K562 (cell line): ENCODE results near the gene CEMP1. TPM values are rescaled to one million over a fixed set of nuclear protein-coding genes. Genes with fewer than 3 reads are reported as not detected.

Experiments
- ATF3 ChIP-seq, 2 experiments: fragments of 450-650 bp in 1 of 2; sonication (generic) in 1 of 2; formaldehyde crosslinking in 1 of 2; IDR thresholded peaks in 1 of 2; conservative IDR thresholded peaks in 1 of 2; 2 replicates each; pipeline versions ENCODE4 v1.6.1 to v1.8.1; 2016 to 2023; ENCODE audit warnings: mild to moderate bottlenecking in 2 of 2, moderate library complexity in 2 of 2, inconsistent platforms in 1 of 2, missing genetic modification reagents in 1 of 2
- CREB5 ChIP-seq: fragments of 250-450 bp; sonication (Bioruptor Pico); IDR thresholded peaks from 2 replicates; pipeline ENCODE4 v1.5.0; 2020; ENCODE audit warnings: mild to moderate bottlenecking
- FOXA3 ChIP-seq, 2 experiments: fragments of 450-650 bp in 1 of 2; sonication (generic) in 1 of 2; formaldehyde crosslinking; IDR thresholded peaks in 1 of 2; conservative IDR thresholded peaks in 1 of 2; 2 replicates each; pipeline versions ENCODE4 v1.4.0 to v1.8.0; 2020 to 2022; ENCODE audit warnings: mild to moderate bottlenecking in 2 of 2, missing genetic modification reagents in 1 of 2
- HNRNPH1 ChIP-seq: fragments of 200-400 bp; formaldehyde crosslinking; optimal IDR thresholded peaks from 2 replicates; pipeline ENCODE3; 2017; ENCODE audit warnings: low read depth, mild to moderate bottlenecking, low read length, moderate library complexity
- HOXB6 ChIP-seq: fragments of 250-450 bp; sonication (Bioruptor Pico); IDR thresholded peaks from 2 replicates; pipeline ENCODE4 v1.5.1; 2022; ENCODE audit warnings: mild to moderate bottlenecking, borderline replicate concordance
- ILF3 ChIP-seq: fragments of 450-650 bp; IDR thresholded peaks from 2 replicates; pipeline ENCODE4 v1.6.1; 2018; ENCODE audit warnings: antibody characterized with exemption, mild to moderate bottlenecking, moderate library complexity, borderline replicate concordance
- MYNN ChIP-seq, 2 experiments: sonication (generic); formaldehyde crosslinking in 1 of 2; IDR thresholded peaks; 2 replicates each; pipeline versions ENCODE4 v1.5.0 to v1.6.1; 2016 to 2020; ENCODE audit warnings: antibody characterized with exemption in 1 of 2, missing genetic modification reagents in 1 of 2
- NBN ChIP-seq: fragments of 450-650 bp; IDR thresholded peaks from 2 replicates; pipeline ENCODE4 v1.6.1; 2016; ENCODE audit warnings: low read depth, mild to moderate bottlenecking
- PTRF ChIP-seq: fragments of 450-650 bp; IDR thresholded peaks from 2 replicates; pipeline ENCODE4 v1.6.1; 2016; ENCODE audit warnings: mild to moderate bottlenecking, missing genetic modification characterization, missing compliant biosample characterization
- SIN3B ChIP-seq: fragments of 450-650 bp; IDR thresholded peaks from 2 replicates; pipeline ENCODE4 v1.6.1; 2017; ENCODE audit warnings: low read depth, mild to moderate bottlenecking, moderate library complexity
- TAL1 ChIP-seq: fragments of 450-650 bp; IDR thresholded peaks from 2 replicates; pipeline ENCODE4 v1.6.1; 2016; ENCODE audit warnings: mild to moderate bottlenecking
- ZFP36 ChIP-seq: fragments of 150-350 bp; IDR thresholded peaks from 2 replicates; pipeline ENCODE4 v1.6.1; 2018; ENCODE audit warnings: low read length, low read depth; ENCODE audit not compliant: partially characterized antibody
- ZFX ChIP-seq: sonication (generic); formaldehyde crosslinking; IDR thresholded peaks from 2 replicates; pipeline ENCODE4 v1.8.0; 2022; ENCODE audit warnings: mild to moderate bottlenecking, missing genetic modification reagents, moderate library complexity
- ZNF121 ChIP-seq: sonication (generic); formaldehyde crosslinking; conservative IDR thresholded peaks from 2 replicates; pipeline ENCODE4 v1.8.0; 2022; ENCODE audit warnings: missing genetic modification reagents
- ZNF347 ChIP-seq: fragments of 450-650 bp; formaldehyde crosslinking; IDR thresholded peaks from 2 replicates; pipeline ENCODE4 v1.4.0; 2020; ENCODE audit warnings: low read depth, mild to moderate bottlenecking, moderate library complexity
- ZNF445 ChIP-seq: fragments of 250-450 bp; sonication (Bioruptor Pico); IDR thresholded peaks from 2 replicates; pipeline ENCODE4 v1.4.0; 2020; ENCODE audit warnings: low read depth, mild to moderate bottlenecking, moderate library complexity
- ZNF76 ChIP-seq: fragments of 250-450 bp; sonication (Bioruptor Pico); IDR thresholded peaks from 2 replicates; pipeline ENCODE4 v1.4.0; 2020; ENCODE audit warnings: mild to moderate bottlenecking, moderate library complexity, borderline replicate concordance
- ZNF766 ChIP-seq: fragments of 200-800 bp; sonication (Bioruptor generic); conservative IDR thresholded peaks from 2 replicates; pipeline ENCODE4 v1.6.1; 2016; ENCODE audit warnings: missing genetic modification characterization, missing compliant biosample characterization
- ZNF79 ChIP-seq: fragments of 250-450 bp; sonication (Bioruptor Pico); IDR thresholded peaks from 2 replicates; pipeline ENCODE4 v1.4.0; 2020; ENCODE audit warnings: low read depth, mild to moderate bottlenecking, moderate library complexity
- polyA plus RNA-seq, 8 experiments: library from polyadenylated mRNA; depleted of rRNA in 4 of 8; stranded (reverse) in 5 of 8; unstranded in 3 of 8; fragments of >200 nt; fragmentation: Nextera tagmentation in 2 of 8; fragmentation: Illumina TruSeq in 1 of 8; extraction: Ambion mirVana in 2 of 8; extraction: Trizol in 1 of 8; gene quantifications; 2 replicates each; pipeline versions ENCODE4 v1.2.1 to v1.2.3, GENCODE V29; 2011 to 2014; ENCODE audit warnings: inconsistent platforms in 1 of 8, missing spikeins in 1 of 8
- total RNA-seq, 7 experiments: library from RNA; depleted of rRNA in 6 of 7; stranded (reverse); fragments of >200 nt in 6 of 7; fragmentation: Illumina TruSeq in 2 of 7; extraction: Trizol in 2 of 7; gene quantifications; 2 replicates each; pipeline versions ENCODE4 v1.2.1 to v1.2.3, GENCODE V29; 2011 to 2021; ENCODE audit warnings: low replicate concordance in 1 of 7
- TF ChIP-seq, protein P1 (sequence below): sonication (generic); formaldehyde crosslinking; IDR thresholded peaks from 2 replicates; pipeline ENCODE4 v1.5.0; 2020; ENCODE audit warnings: missing genetic modification reagents
- TF ChIP-seq, protein P2 (sequence below): sonication (generic); formaldehyde crosslinking; IDR thresholded peaks from 2 replicates; pipeline ENCODE4 v1.8.1; 2023; ENCODE audit warnings: mild to moderate bottlenecking, missing genetic modification reagents, moderate library complexity
- TF ChIP-seq, protein P3 (sequence below): IDR thresholded peaks from 2 replicates; pipeline ENCODE4 v1.6.1; 2016; ENCODE audit warnings: missing genetic modification characterization, missing compliant biosample characterization

The CEMP1 gene
- total and polyA plus RNA-seq, 9 of the 15 experiments (the other 6 are each of a cell fraction or from before 2014, with no cell fraction given) = 0.05 to 0.45 TPM; not detected in 7

- TF ChIP-seq ATF3 (IDR thresholded peaks at IDR 0.05) = peak; percentile 83
- TF ChIP-seq ATF3 (CRISPR knock-in tag; conservative IDR thresholded peaks at IDR 0.05) = no peak
- TF ChIP-seq PTRF = no peak
- TF ChIP-seq, protein P1, sequence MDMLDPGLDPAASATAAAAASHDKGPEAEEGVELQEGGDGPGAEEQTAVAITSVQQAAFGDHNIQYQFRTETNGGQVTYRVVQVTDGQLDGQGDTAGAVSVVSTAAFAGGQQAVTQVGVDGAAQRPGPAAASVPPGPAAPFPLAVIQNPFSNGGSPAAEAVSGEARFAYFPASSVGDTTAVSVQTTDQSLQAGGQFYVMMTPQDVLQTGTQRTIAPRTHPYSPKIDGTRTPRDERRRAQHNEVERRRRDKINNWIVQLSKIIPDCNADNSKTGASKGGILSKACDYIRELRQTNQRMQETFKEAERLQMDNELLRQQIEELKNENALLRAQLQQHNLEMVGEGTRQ (CRISPR knock-in tag) = no peak
- no peak for TF ChIP-seq ZNF766 (CRISPR knock-in tag)
- TF ChIP-seq HOXB6 (CRISPR knock-in tag) = no peak
- TF ChIP-seq ZNF445 = no peak
- no peak for TF ChIP-seq SIN3B
- TF ChIP-seq, protein P2, sequence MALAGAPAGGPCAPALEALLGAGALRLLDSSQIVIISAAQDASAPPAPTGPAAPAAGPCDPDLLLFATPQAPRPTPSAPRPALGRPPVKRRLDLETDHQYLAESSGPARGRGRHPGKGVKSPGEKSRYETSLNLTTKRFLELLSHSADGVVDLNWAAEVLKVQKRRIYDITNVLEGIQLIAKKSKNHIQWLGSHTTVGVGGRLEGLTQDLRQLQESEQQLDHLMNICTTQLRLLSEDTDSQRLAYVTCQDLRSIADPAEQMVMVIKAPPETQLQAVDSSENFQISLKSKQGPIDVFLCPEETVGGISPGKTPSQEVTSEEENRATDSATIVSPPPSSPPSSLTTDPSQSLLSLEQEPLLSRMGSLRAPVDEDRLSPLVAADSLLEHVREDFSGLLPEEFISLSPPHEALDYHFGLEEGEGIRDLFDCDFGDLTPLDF (CRISPR knock-in tag) = no peak
- no peak for TF ChIP-seq MYNN (IDR thresholded peaks at IDR 0.05)
- no peak for TF ChIP-seq MYNN (CRISPR knock-in tag; IDR thresholded peaks at IDR 0.05)
- TF ChIP-seq FOXA3 (CRISPR knock-in tag; conservative IDR thresholded peaks at IDR 0.05 in 1 of 2, IDR thresholded peaks at IDR 0.05 in 1 of 2) = no peak
- no peak for TF ChIP-seq NBN
- no peak for TF ChIP-seq ILF3
- TF ChIP-seq TAL1 = no peak
- TF ChIP-seq HNRNPH1 = no peak
- TF ChIP-seq, protein P3, sequence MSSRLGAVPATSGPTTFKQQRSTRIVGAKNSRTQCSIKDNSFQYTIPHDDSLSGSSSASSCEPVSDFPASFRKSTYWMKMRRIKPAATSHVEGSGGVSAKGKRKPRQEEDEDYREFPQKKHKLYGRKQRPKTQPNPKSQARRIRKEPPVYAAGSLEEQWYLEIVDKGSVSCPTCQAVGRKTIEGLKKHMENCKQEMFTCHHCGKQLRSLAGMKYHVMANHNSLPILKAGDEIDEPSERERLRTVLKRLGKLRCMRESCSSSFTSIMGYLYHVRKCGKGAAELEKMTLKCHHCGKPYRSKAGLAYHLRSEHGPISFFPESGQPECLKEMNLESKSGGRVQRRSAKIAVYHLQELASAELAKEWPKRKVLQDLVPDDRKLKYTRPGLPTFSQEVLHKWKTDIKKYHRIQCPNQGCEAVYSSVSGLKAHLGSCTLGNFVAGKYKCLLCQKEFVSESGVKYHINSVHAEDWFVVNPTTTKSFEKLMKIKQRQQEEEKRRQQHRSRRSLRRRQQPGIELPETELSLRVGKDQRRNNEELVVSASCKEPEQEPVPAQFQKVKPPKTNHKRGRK (tag) = no peak
- no peak for TF ChIP-seq ZNF121 (CRISPR knock-in tag)
- TF ChIP-seq CREB5 (CRISPR knock-in tag) = no peak
- TF ChIP-seq ZFP36 = no peak
- TF ChIP-seq ZNF76 (CRISPR knock-in tag) = no peak
- TF ChIP-seq ZFX (CRISPR knock-in tag) = 0 out of 2 replicates have a peak, but pooled peaks have one; percentile 43
- no peak for TF ChIP-seq ZNF347
- TF ChIP-seq ZNF79 (CRISPR knock-in tag) = no peak
Observed at GRCh38 chr16:2511128-2511800, 19.9 kb downstream of the CEMP1 start (continued).
